Cortex of kidney (tissue), 1 donor: ENCODE data around the gene GPX4.

Source experiments
- DNase-seq: peaks from one replicate; lab custom pipeline; 2025; lab: John Stamatoyannopoulos, UW

The GPX4 gene

GRCh38 chr19:1149259-1150045 is 45.7 kb downstream of the GPX4 start:
- no peak for DNase-seq

- DNase-seq: no peak
Measured at GRCh38 chr19:1150333-1151036, 46.7 kb downstream of the GPX4 start.

GRCh38 chr19:1151037-1151724 is 47.4 kb downstream of the GPX4 start:
- no peak for DNase-seq

GRCh38 chr19:1151917-1152587 is 48.3 kb downstream of the GPX4 start:
- DNase-seq: no peak

- no peak for DNase-seq
Measured at GRCh38 chr19:1153891-1154730, 50.3 kb downstream of the GPX4 start.

- DNase-seq: no peak
Measured at GRCh38 chr19:1154731-1155351, 51.0 kb downstream of the GPX4 start.

GRCh38 chr19:1155352-1156304 is 51.8 kb downstream of the GPX4 start:
- no peak for DNase-seq
